Thyroid gland (tissue), 4 donors: ENCODE measurements around the gene TES.

Source experiments
- POLR2A ChIP-seq, 2 donors: fragments of 450-650 bp; IDR thresholded peaks; one replicate each; pipeline ENCODE4 v1.6.1; 2017; ENCODE audit warnings: antibody characterized with exemption in 2 of 2, mild to moderate bottlenecking in 2 of 2, moderate library complexity in 1 of 2
- TF ChIP-seq, protein P1 (sequence below), 6 experiments: fragments of 200-600 bp in 3 of 6; fragments of 450-650 bp in 3 of 6; sonication (generic) in 3 of 6; IDR thresholded peaks; one replicate each; pipeline ENCODE4 v1.5.1; 2016 to 2019; ENCODE audit warnings: antibody characterized with exemption in 6 of 6, mild to moderate bottlenecking in 2 of 6, inconsistent platforms in 1 of 6, moderate library complexity in 1 of 6

DNA sequence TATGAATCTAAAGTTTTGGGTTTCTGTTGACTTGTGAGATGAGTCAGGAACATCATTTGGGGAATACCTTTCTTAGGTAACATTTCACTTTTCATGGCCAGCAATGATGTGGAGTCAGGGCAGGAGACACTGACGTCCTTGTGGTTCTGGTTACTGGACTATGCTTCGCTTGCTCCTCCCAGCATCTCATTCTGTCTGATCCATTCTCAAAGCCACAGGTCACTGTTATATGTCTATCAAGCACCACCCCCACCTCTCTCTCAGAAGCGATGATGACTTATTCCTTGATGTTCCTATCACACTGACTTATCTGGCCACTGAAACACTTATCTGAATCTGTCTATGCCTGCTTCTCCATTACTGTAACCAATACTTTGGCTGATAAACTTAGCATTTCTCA lies 51.6 kb downstream of the TES start:
- TF ChIP-seq, protein P1, sequence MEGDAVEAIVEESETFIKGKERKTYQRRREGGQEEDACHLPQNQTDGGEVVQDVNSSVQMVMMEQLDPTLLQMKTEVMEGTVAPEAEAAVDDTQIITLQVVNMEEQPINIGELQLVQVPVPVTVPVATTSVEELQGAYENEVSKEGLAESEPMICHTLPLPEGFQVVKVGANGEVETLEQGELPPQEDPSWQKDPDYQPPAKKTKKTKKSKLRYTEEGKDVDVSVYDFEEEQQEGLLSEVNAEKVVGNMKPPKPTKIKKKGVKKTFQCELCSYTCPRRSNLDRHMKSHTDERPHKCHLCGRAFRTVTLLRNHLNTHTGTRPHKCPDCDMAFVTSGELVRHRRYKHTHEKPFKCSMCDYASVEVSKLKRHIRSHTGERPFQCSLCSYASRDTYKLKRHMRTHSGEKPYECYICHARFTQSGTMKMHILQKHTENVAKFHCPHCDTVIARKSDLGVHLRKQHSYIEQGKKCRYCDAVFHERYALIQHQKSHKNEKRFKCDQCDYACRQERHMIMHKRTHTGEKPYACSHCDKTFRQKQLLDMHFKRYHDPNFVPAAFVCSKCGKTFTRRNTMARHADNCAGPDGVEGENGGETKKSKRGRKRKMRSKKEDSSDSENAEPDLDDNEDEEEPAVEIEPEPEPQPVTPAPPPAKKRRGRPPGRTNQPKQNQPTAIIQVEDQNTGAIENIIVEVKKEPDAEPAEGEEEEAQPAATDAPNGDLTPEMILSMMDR (IDR thresholded peaks at IDR 0.05), result no peak
- TF ChIP-seq POLR2A (IDR thresholded peaks at IDR 0.05), result no peak
